ENCODE measurements around the gene TRABD.
"Not testable (repeated sequence)": the region's sequence is repeated elsewhere in the genome, so short reads cannot be mapped to it uniquely, and the experiment has no call there.

Gene TRABD

DNA sequence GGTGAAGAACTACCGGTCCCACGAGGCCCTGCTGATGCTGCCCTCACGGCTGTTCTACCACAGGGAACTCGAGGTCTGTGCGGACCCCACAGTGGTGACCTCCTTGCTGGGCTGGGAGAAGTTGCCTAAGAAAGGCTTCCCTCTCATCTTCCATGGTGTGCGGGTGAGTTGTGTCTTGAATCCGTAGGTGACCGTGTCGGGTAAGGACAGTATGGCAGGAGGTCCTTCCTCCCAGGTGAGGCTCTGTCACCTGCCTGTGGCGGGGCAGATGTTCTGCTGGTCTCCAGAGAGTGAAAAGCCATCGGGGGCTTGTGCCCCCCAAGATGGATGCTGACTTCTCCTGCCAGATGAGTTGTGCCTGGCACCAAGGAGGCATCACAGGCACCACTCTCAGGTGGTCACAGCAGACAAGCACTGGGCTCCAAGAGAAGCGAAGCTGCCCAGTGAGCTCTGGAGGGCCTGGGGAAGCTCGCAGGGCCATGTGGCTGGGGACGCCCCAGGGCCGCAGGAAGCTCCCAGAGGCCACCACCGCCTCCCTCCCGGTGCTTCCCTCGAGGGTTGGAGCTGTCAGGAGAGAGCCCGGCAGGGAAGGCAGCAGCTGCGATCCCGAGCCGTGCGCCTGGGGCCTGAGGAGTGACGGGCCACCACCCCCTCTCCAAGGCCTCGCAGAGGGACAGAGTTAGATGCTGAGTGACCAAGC lies 32.5 kb upstream of the TRABD start:
- no peak for DNase-seq

DNA sequence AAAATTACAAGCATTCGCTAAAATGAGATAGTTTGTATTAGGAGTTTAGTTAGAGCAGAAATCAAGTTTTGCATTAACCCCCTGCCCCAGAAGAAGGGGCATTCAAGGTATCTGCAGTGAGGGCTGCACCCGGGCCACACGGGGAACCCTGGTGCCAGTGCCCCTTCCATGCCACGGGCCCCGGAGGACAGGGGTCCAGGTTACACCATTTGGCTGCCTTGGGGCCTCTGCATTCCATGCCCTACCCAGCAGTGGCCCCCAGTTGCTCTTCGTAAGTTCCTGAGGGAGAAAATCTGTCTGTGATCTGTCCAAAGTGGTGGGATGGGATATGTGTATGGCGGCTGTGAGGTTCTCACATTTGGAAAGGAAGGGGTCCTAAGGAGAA lies 32.0 kb upstream of the TRABD start:
- no peak for DNase-seq

DNA sequence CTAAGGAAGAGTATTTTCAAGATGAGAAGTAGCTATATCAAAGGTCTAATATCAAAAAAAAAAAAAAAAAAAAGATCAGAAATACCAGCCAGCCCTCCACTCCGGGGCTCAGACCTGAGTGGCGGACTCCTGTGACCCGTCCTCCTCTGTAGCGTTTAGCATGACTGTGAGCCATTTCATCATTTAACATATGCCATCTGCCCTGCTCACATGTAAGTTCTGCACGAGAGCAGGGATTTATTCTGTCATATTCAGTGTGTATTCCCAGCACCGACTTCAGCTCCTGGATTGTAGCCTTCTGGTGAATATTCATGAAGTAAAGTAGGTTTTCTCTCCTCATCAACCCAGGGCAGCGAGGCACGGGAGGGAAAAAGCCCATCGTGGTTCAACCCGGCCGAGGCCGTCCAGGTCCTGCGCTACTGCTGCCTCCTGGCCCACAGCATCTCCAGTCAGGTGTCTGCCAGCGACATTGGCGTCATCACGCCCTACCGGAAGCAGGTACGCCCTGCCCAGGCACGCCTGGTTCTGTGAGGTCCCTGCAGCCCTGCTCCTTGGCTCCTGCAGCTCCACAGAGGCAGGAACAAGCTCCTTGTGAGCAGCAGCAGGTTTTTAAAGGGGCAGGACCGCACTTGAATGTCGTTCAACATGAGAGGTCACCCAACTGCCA lies 27.9 kb upstream of the TRABD start:
- no peak for DNase-seq

DNA sequence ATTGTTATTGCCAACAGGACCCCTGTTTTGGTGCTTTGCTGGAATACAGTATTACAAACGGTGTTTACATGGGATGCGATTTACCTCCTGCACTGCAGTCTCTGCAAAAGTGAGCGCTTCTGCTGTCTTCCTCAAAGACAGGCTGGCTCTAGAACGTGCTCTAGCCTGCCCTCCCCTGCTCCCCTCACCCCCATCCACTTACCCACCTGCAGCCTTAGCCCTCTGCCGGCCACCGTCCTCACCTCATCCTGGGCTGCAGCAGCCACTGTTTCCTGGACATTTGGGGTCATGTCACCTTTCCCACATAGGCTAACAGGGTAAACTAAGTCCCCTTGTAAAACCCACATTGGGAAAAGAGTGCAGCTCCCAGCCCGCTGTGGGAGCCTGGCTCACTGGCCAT lies 24.8 kb upstream of the TRABD start:
- DNase-seq, result no peak

DNA sequence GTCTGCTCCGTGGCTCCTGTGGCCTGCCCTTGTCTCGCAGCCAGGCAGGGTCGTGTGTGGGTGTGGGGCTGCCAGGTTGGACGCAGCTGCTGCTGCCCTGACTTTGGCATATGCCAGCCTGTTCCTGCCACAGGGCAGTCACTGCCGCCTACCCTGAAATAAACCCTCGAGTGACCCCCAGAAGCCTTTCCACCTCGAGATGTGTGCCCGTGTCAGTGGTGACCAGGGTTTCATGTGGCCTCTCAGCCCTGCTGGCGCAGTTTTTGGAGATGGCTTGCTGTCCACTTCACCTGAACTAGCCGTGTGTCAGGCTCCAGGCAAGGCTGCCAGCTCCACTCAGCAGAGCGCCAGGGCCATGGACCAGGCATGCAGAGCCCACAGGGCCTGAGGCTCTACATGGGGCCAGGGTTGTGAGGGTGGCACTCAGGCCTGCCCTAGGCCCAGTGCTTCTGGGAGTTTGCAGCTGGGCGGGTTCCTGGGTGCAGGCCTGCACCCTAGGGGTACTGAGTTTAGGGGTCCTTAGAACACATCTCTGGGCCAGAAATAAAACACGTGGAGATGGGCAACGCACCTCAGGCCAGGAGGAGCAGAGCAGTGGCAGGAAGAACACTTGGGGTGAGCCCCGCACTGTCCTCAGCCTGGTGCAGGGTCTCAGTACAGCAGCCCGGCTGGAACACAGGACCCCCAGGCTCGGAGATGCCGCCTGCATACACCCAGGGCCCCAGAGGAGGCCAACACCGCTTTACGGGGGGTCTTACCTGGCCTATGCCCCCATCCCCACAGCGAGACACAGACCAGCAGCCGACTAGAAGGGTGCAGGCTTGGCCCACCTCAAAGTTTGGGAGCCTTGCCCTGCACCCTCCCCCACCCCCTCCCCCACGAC lies 24.0 kb upstream of the TRABD start:
- no peak for DNase-seq

DNA sequence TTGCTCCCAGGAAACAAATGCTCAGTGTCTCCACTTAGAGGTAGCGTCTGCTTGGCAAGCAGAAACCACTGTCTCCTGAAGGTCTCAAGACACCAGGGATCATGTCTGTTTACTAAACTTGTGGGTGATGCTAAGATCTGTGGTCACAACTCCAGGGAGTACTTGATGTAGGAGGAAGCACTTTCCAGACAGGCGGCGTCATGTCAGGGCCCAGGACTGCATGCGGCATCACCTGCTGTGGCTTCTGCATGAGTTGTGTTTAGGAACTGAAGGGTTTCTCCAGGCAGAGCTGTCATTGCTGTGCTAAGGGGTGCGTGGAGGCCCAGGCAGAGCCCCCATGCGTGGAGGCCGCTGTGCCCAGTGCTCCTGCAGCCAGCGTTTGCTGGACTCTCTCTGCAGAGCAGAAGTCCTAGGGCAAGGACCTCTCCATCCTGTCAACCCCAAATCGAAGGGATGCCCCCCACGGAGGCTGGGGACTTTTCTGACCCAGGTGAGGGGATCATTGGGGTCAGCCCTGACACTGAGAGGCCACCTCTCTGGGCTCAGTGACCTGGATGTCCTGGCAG lies 23.2 kb upstream of the TRABD start:
- DNase-seq, result no peak

DNA sequence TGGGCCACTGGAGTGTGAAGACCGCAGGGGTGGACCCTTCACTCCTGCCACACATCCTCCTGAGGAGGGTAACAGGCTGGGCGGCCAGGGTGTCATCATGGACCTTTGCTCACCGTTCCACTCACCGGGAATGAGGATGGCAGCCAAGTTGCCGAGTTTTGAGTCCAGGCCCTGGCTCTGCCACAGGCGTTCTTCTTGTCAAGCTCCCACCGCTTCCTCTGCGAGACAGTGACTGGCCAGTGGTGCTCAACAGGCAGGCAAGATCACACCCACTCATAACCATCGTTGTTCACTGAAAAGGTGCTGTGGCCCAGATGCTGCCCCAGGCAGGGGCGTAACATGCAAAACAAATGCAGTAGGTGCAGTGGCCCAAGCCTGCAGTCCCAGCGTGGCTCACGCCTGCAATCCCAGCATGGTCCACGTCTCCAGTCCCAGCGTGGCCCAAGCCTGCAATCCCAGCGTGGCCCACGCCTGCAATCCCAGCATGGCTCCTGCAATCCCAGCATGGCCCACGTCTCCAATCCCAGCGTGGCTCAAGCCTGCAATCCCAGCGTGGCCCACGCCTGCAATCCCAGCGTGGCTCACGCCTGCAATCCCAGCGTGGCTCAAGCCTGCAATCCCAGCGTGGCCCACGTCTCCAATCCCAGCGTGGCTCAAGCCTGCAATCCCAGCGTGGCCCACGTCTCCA lies 20.1 kb upstream of the TRABD start:
- DNase-seq, result no peak

DNA sequence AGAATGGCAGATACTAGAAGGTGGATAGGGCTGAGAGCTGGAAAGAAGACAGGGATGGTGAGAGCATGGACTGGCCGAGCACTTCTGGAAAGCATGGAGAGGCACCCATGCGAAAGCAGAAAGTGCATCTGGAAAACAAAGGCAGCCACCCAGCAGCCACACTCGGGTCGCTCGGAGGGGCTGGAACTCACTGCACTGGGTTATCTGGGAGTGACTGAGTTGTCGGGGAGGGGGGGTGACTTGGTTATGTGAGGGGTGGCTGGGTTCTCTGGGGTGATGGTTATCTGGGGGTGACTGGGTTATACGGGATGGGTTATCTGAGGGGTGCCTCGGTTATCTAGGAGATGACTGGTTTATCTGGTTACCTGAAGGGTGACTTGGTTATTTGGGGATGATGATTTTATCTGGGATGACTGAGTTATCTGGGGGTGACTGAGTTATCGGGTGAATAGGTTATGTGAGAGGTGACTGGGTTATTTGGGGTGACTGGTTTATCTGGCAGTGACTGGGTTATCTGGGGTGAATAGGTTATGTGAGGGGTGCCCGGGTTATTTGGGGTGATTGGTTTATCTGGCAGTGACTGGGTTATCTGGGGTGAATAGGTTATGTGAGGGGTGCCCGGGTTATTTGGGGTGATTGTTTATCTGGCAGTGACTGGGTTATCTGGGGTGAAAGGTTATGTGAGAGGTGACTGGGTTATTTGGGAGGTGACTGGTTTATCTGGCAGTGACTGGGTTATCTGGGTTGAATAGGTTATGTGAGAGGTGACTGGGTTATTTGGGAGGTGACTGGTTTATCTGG lies 17.8 kb upstream of the TRABD start:
- no peak for DNase-seq

DNA sequence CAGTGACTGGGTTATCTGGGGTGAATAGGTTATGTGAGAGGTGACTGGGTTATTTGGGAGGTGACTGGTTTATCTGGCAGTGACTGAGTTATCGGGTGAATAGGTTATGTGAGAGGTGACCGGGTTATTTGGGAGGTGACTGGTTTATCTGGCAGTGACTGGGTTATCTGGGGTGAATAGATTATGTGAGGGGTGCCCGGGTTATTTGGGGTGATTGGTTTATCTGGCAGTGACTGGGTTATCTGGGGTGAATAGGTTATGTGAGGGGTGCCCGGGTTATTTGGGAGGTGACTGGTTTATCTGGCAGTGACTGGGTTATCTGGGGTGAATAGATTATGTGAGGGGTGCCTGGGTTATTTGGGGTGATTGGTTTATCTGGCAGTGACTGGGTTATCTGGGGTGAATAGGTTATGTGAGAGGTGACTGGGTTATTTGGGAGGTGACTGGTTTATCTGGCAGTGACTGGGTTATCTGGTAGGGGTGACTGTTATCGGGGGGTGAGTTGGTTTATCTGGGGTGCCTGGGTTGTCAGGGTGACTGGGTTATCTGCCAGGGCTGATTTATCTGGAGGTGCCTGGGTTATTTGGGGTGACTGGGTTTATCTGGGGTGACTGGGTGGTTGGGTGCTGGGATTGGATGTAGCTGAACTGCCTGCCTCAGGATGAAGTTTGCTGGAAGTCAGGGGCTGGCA lies 17.1 kb upstream of the TRABD start:
- not testable (repeated sequence) for DNase-seq

DNA sequence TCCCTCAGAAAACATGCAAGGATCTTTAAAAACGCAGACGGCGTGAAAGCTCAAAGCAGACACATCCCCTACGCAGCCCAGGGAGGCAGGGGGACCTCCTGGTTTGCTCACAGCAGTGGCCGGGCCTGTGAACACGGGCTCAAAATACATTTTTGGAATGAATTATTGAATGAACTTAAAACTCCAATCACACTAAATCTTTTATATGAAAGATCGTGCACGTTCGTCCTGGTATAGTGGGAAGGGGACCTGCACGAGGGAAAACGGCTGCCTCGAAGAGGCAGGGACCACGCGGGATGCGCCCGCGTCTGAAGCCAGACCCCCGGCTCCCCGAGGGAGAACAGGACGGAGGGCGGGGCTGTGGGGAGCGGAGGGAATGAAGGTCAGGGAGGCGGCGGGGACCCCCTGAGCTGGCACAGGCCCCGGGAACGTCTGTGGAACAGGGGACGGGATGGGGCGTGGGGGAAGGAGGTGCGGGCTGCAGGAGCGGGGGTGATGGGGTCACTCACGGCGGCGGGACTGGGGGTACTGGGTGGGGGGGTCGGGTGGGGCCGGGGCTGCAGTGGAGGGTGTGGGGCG lies 16.4 kb upstream of the TRABD start:
- DNase-seq, result no peak

DNA sequence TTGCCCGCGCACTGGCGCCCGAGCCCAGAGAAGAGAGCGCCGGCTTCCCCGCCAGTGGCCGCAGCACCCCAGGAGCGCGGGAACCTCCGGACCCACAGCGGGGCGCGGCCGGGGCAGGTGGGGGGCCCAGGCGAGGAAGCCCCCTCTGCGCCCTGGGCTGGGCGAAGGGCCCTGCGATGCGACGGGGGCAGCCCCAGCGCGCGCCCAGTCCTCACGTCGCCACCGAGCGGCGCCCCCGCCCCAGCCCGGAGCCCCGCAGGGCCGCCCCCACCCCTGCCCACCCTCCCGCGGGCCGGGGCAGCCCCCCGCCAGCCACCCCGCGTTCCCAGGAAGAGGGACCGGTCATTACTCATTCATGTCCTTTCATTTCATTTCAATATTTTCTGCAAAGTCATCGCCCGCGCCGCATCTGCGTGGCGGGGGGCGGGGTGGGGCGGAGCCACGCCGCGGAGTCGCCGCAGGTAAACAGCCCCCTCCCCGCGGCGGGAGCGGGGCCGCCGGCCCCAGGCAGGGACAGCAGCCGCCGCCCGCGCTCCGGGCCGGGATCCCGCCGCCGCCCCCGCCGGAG lies 15.9 kb upstream of the TRABD start:
- DNase-seq, result no peak

DNA sequence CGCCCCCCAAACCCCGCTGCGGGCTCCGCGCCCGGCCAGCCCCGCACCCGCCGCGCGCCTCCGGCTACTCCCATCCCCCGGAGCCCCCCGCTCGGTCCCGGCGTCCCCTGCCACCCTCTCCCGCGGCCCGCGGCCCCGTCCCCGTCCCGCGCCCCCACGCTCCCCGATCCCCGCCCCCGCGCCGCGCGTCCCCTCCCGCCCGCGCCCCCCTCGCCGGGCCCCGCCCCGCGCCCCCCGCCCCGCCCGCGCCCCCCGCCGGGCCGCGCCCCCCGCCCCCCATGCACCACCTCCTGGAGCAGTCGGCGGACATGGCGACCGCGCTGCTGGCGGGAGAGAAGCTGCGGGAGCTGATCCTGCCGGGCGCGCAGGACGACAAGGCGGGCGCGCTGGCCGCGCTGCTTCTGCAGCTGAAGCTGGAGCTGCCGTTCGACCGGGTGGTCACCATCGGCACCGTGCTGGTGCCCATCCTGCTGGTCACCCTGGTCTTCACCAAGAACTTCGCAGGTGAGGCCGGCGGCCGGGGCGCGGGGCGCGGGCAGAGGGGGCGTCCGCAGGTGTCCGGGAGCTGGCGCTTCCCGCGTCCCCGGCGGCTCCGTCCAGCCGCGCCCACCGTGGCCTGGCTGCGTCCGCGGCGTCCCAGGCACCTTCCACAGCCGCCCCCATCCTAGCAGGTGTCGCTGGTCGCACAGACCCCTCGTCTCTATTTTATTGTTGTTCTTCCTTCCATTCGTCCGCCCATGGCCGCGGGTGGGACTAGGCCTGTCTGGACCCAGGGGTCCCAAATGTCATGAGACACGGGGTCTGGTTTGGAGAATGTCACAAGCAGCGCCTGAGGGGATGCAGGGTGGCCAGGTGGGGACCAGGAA lies 15.0 kb upstream of the TRABD start, which contains the start of gene PANX2:
Gene PANX2 (plus strand): TSS at position 279 of the 866 bp plus-strand sequence. CDS start 0 bp downstream, at position 279.
- no peak for DNase-seq

DNA sequence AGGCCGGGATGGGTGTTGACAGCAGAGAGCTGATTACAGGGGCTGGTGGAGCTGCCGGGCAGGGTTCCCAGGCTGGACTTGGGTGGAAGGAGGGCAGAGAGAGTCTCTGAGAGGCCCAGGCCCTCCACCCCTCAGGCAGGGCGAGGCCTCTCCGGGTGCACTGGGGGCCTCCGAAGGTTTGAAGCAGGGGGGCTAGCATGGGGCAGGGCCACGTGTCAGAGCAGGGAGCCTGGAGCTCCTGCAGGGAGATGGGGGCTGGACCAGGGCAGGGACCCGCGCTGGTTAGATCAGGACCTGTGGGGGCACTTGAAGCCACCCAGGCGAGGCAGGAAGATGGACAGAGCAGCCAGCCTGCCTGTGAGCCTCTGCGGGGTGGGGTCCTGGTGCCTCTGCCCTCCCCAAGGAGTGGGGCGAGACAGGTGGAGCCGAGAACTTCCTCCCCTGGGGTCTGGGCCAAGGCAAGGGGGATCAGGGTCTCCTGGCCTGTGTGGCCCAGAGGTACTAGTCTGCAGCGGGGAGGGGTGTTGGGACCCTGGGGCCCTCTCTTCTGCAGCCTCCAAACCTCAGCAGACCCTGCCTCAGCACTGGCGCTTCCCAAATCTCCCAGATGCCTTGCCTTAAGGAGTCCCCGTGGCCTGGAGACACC lies 14.3 kb upstream of the TRABD start:
- DNase-seq, result no peak

DNA sequence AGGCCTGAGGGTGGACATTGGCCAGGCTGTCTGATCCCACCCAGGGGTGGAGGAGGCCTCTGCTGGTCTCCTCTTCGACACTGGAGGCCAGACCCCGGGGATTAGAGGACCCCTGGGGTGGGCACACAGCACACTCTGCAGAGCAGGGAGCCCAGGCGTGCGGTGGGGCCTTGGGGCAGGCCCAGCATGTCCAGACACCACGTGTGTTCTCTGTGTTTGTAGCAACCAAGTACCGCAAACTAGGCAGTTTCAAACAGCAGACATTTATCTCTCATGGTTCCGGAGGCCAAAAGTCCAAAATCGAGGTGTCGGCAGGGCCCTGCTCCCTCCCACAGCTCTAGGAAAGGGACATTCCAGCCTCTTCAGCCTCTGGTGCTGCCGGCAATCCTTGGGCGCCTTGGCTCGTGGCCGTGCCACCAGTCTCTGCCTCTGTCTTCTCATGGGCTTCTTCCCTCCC lies 13.7 kb upstream of the TRABD start:
- no peak for DNase-seq

DNA sequence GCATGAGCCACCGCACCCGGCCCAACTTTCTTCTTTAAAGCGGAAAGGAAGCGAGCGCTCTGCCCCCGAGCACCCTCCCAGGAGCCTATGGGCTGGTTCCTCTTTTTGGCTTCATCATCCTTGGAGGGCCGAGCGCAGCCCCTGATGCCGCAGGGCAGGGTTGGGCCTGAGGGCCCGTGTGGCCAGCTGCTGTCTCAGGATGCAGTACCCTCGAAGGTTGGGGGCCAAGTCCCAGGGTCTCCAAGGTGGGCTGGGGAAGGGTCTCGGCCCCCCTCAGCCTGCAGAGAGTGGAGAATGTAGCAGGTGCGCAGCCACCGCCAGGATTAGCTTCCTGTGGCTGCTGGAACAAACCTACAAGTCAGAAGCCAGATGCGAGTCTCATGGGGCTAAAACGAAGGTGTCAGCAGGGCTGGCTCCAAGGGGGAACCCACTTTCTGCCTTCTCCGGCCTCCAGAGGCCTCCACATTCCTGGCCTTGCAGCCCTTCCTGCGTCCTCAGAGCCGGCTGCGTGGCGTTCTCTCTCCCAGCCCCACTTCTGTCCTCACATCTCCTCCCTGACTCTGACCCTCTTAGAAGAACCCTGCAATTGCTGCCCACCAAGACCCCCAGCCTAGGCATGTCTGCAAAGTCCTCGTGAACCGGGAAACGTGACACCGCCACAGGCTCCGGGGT lies 12.3 kb upstream of the TRABD start:
- DNase-seq, result no peak

DNA sequence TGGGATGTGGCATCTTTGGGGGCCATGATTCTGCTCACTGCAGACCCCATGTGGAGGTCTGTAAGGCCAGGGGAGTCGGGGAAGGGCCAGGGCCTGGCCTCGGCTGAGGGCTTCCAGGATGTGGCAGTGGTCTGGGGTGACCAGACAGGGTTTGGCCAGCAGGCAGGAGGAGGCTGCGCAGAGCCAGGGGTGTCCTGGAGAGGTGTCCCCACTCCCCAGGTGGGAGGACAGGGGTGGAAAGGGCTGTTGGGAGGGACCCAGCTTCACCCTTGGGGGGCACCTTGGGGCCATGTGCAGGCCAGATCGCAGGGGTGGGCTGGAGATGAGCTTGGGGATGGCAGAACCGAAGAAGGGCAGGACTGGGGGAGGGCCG lies 11.7 kb upstream of the TRABD start:
- no peak for DNase-seq

DNA sequence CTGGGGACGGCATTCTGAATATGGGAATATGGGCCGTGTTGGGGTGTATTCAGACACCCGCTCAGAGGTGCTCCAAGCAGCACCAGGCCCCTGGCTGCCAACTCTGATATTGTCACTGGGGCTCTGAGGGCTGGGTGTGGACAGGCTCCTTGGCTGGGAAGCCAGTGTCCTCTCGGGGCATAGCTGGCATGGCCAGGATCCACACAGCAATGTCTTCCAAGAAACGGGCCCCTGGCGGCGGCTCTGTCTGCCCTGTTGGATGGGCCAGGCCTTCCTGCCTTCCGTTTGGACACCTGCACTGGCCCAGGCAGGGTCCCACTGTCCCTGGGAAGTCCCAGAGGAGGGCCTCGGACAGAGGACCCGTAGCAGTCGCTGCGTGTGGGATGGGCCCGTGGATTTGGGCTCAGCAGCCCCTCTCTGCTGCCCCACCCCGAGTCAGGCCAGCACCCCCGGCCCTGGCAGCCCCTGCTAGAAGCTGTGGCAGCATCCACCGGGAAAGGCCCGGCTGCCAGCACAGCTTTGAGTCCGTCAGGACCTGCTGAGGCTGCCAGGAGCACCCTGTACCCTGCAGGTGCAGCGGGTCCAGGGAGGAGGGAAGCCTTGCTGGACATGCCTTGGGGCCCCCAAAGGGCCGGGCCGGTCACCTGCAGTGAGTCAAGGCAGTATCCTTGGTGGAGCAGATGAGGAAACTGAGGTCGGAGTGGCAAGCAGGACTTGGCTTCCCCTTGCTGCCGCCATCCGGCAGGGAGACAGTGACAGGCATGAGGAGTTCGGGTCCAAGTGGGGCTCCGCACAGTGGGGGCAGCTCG lies 11.1 kb upstream of the TRABD start:
- no peak for DNase-seq

DNA sequence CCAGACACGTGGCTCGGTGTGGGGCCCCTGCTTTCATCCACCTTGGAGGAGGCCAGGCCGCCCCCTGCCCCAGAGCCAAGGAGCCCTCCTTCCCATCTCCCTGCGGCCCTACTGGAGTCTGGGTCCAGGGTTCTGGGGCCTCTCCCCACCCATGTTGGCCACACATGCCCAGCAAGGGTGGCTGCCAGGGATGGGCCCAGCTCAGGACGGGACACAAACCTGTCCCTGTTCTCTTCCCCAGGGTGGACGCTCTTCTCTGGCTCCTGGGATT lies 10.6 kb upstream of the TRABD start:
- no peak for DNase-seq

All from DMS 273 treated with DMSO at 0.1 percent for 48 hours (cell line).